HepG2 (cell line): Measurements from ENCODE around the gene ARL8A. TPM values are rescaled to one million over a fixed set of nuclear protein-coding genes. Genes with fewer than 3 reads are reported as not detected.

Experiments used
- ARNTL ChIP-seq: sonication (generic); formaldehyde crosslinking; IDR thresholded peaks from 2 replicates; pipeline ENCODE4 v1.4.0; 2020; ENCODE audit warnings: mild to moderate bottlenecking, missing genetic modification reagents
- CENPT ChIP-seq: sonication (generic); formaldehyde crosslinking; IDR thresholded peaks from 2 replicates; pipeline ENCODE4 v1.8.0; 2022; ENCODE audit warnings: low read depth, mild to moderate bottlenecking, moderate library complexity, missing genetic modification reagents
- GPN1 ChIP-seq: sonication (generic); formaldehyde crosslinking; IDR thresholded peaks from 2 replicates; pipeline ENCODE4 v1.5.1; 2020; ENCODE audit warnings: missing genetic modification reagents, borderline replicate concordance
- GZF1 ChIP-seq: sonication (generic); formaldehyde crosslinking; IDR thresholded peaks from 2 replicates; pipeline ENCODE4 v1.5.1; 2020; ENCODE audit warnings: mild to moderate bottlenecking, missing genetic modification reagents
- MIER3 ChIP-seq: IDR thresholded peaks from 2 replicates; pipeline ENCODE4 v1.6.1; 2016; ENCODE audit warnings: missing compliant biosample characterization, borderline replicate concordance
- NAIF1 ChIP-seq: sonication (generic); formaldehyde crosslinking; IDR thresholded peaks from 2 replicates; pipeline ENCODE4 v1.5.0; 2020; ENCODE audit warnings: mild to moderate bottlenecking, missing genetic modification reagents, borderline replicate concordance
- PAXIP1 ChIP-seq: sonication (generic); formaldehyde crosslinking; conservative IDR thresholded peaks from 2 replicates; pipeline ENCODE4 v1.4.0; 2020; ENCODE audit warnings: mild to moderate bottlenecking, missing genetic modification reagents, moderate library complexity
- SOX13 ChIP-seq, 3 experiments: fragments of 450-650 bp in 1 of 3; sonication (generic) in 1 of 3; formaldehyde crosslinking in 1 of 3; IDR thresholded peaks in 2 of 3; conservative IDR thresholded peaks in 1 of 3; 2 replicates each; pipeline versions ENCODE4 v1.5.0 to v1.6.1; 2016 to 2020; ENCODE audit warnings: antibody characterized with exemption in 1 of 3, mild to moderate bottlenecking in 1 of 3, missing compliant biosample characterization in 1 of 3, missing genetic modification reagents in 1 of 3, moderate library complexity in 1 of 3
- ZNF589 ChIP-seq: sonication (generic); formaldehyde crosslinking; conservative IDR thresholded peaks from 2 replicates; pipeline ENCODE4 v1.8.0; 2022; ENCODE audit warnings: mild to moderate bottlenecking, moderate library complexity, missing genetic modification reagents
- ZNF605 ChIP-seq: sonication (generic); formaldehyde crosslinking; IDR thresholded peaks from 2 replicates; pipeline ENCODE4 v1.8.0; 2022; ENCODE audit warnings: mild to moderate bottlenecking, missing genetic modification reagents
- ZNF816 ChIP-seq: sonication (generic); formaldehyde crosslinking; IDR thresholded peaks from 2 replicates; pipeline ENCODE4 v1.8.0; 2022; ENCODE audit warnings: missing genetic modification reagents, mild to moderate bottlenecking, borderline replicate concordance
- polyA plus RNA-seq, 8 experiments: library from polyadenylated mRNA; depleted of rRNA in 3 of 8; stranded (reverse) in 7 of 8; unstranded in 1 of 8; fragments of >200 nt; fragmentation: Illumina TruSeq in 4 of 8; extraction: Trizol in 4 of 8; gene quantifications; 2 replicates each; pipeline versions ENCODE4 v1.2.1 to v1.2.3, GENCODE V29; 2011 to 2016; ENCODE audit warnings: low read depth in 4 of 8, missing spikeins in 1 of 8, mixed read lengths in 1 of 8; ENCODE audit not compliant: insufficient read depth in 1 of 8
- total RNA-seq, 5 experiments: library from RNA; depleted of rRNA; stranded (reverse); fragments of >200 nt; fragmentation: Illumina TruSeq; extraction: Trizol; gene quantifications; 2 replicates each; pipeline ENCODE4 v1.2.3, GENCODE V29; 2016; ENCODE audit warnings: low read depth in 1 of 5
- TF ChIP-seq, protein P1 (sequence below): IDR thresholded peaks from 2 replicates; pipeline ENCODE4 v1.6.1; 2016; ENCODE audit warnings: missing biosample characterization, missing genetic modification reagents, low read depth
- TF ChIP-seq, protein P2 (sequence below): sonication (generic); formaldehyde crosslinking; conservative IDR thresholded peaks from 2 replicates; pipeline ENCODE4 v1.4.0; 2020; ENCODE audit warnings: missing genetic modification reagents
- TF ChIP-seq, protein P3 (sequence below): sonication (generic); formaldehyde crosslinking; IDR thresholded peaks from 2 replicates; pipeline ENCODE4 v1.5.1; 2020; ENCODE audit warnings: mild to moderate bottlenecking, missing genetic modification reagents, moderate library complexity

The ARL8A gene
- total and polyA plus RNA-seq, 2 of the 13 experiments (the other 11 are each of a cell fraction or from before 2014, with no cell fraction given) = 2.7 to 23.4 TPM

DNA sequence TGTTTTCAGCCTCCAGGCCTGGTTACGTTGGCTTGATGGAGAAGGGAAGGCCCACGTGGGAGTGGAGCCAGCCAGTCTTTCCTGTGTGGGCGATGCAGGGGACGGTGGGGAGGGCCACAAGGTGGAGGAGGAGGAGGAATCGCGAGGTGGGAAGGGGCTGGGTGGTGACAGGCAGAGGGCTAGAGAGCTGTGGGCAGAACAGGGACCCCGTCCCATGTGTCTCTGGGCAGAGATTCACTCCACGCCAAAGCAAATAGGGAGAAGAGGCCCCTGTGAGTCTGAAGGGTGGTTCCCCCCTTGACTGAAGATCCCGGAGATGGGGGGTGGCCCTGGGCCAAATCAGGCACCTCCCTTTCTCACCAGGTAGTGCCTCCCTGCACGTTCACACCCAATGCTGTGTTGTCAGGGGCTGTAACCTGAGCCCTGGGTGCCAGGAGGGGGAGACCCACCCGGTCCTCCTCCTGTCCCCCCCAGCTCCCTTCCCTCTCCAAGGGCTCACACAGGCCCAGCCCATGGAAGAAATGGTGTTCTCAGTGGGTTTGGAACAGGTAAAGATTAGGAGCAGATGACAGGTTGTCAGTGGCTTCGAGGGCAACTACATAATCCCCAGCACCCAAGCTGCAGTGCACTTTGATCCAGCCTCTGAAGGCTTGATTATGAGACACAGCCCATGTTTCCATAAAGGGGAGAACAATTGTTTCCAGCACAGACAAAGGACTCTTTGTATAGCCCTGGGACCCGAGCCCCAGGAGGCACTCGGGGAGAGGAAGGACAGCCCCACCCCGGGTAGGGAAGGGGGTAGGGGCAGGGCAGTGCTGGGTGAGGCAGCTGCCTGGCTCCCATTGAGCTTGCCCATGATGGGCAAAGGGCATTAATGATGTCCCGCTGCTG lies 59.5 kb downstream of the ARL8A start (continued):
- TF ChIP-seq, protein P1, sequence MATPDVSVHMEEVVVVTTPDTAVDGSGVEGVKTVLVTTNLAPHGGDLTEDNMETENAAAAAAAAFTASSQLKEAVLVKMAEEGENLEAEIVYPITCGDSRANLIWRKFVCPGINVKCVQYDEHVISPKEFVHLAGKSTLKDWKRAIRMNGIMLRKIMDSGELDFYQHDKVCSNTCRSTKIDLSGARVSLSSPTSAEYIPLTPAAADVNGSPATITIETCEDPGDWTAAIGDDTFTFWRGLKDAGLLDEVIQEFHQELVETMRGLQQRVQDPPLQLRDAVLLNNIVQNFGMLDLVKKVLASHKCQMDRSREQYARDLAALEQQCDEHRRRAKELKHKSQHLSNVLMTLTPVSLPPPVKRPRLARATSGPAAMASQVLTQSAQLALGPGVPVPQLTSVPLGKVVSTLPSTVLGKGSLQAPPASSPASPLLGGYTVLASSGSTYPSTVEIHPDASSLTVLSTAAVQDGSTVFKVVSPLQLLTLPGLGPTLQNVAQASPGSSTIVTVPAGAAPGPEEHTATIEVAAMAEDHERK (CRISPR knock-in tag) = no peak
- TF ChIP-seq ZNF589 (0 out of 2 replicates have a peak, but pooled peaks have one; percentile 22), GPN1 (CRISPR knock-in tag) (no peak), NAIF1 (CRISPR knock-in tag) (peak; percentile 67; the same call in 1 of the 2 replicates), ZNF605 (CRISPR knock-in tag) (peak; percentile 63; the same call in 1 of the 2 replicates), GZF1 (CRISPR knock-in tag) (no peak), PAXIP1 (CRISPR knock-in tag) (peak; percentile 93), SOX13 (IDR thresholded peaks at IDR 0.05) (peak; percentile 91), SOX13 (CRISPR knock-in tag; conservative IDR thresholded peaks at IDR 0.05 in 1 of 2, IDR thresholded peaks at IDR 0.05 in 1 of 2) (peak in 1 of 2 experiments; percentile 98; a peak in 2 of 4 replicates), ARNTL (peak; percentile 71), MIER3 (CRISPR knock-in tag) (no peak), CENPT (CRISPR knock-in tag) (no peak), ZNF816 (CRISPR knock-in tag) (peak; percentile 73; the same call in 1 of the 2 replicates)
- TF ChIP-seq, protein P2, sequence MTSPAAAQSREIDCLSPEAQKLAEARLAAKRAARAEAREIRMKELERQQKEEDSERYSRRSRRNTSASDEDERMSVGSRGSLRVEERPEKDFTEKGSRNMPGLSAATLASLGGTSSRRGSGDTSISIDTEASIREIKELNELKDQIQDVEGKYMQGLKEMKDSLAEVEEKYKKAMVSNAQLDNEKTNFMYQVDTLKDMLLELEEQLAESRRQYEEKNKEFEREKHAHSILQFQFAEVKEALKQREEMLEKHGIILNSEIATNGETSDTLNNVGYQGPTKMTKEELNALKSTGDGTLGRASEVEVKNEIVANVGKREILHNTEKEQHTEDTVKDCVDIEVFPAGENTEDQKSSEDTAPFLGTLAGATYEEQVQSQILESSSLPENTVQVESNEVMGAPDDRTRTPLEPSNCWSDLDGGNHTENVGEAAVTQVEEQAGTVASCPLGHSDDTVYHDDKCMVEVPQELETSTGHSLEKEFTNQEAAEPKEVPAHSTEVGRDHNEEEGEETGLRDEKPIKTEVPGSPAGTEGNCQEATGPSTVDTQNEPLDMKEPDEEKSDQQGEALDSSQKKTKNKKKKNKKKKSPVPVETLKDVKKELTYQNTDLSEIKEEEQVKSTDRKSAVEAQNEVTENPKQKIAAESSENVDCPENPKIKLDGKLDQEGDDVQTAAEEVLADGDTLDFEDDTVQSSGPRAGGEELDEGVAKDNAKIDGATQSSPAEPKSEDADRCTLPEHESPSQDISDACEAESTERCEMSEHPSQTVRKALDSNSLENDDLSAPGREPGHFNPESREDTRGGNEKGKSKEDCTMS (CRISPR knock-in tag) = no peak
- TF ChIP-seq, protein P3, sequence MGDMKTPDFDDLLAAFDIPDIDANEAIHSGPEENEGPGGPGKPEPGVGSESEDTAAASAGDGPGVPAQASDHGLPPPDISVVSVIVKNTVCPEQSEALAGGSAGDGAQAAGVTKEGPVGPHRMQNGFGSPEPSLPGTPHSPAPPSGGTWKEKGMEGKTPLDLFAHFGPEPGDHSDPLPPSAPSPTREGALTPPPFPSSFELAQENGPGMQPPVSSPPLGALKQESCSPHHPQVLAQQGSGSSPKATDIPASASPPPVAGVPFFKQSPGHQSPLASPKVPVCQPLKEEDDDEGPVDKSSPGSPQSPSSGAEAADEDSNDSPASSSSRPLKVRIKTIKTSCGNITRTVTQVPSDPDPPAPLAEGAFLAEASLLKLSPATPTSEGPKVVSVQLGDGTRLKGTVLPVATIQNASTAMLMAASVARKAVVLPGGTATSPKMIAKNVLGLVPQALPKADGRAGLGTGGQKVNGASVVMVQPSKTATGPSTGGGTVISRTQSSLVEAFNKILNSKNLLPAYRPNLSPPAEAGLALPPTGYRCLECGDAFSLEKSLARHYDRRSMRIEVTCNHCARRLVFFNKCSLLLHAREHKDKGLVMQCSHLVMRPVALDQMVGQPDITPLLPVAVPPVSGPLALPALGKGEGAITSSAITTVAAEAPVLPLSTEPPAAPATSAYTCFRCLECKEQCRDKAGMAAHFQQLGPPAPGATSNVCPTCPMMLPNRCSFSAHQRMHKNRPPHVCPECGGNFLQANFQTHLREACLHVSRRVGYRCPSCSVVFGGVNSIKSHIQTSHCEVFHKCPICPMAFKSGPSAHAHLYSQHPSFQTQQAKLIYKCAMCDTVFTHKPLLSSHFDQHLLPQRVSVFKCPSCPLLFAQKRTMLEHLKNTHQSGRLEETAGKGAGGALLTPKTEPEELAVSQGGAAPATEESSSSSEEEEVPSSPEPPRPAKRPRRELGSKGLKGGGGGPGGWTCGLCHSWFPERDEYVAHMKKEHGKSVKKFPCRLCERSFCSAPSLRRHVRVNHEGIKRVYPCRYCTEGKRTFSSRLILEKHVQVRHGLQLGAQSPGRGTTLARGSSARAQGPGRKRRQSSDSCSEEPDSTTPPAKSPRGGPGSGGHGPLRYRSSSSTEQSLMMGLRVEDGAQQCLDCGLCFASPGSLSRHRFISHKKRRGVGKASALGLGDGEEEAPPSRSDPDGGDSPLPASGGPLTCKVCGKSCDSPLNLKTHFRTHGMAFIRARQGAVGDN = peak; percentile 95
